GM12891 (cell line): ENCODE measurements around the gene GCC2.

Experiments
- DNase-seq: peaks from one replicate; pipeline ENCODE4 v3.0.0; 2011; ENCODE audit warnings: low spot score; ENCODE audit not compliant: insufficient read length
- FAIRE-seq: peaks from 2 replicates; lab custom pipeline; 2011; peaks lifted over from hg19 to GRCh38; lab: Jason Lieb, UNC
- PAX5 ChIP-seq: IDR thresholded peaks from 2 replicates; pipeline ENCODE4 v1.6.1; 2011; ENCODE audit warnings: low read length, moderate library complexity, mild to moderate bottlenecking; ENCODE audit not compliant: insufficient read depth, severe bottlenecking
- POLR2A ChIP-seq: IDR thresholded peaks from 2 replicates; pipeline ENCODE4 v1.6.1; 2011; ENCODE audit warnings: low read depth, low read length, control low read depth
- POLR2AphosphoS5 ChIP-seq: IDR thresholded peaks from 2 replicates; pipeline ENCODE4 v1.6.1; 2011; ENCODE audit warnings: low read depth, low read length, control low read depth
- POU2F2 ChIP-seq: IDR thresholded peaks from 2 replicates; pipeline ENCODE4 v1.6.1; 2011; ENCODE audit warnings: low read depth, mild to moderate bottlenecking, control low read depth, low read length, moderate library complexity
- SPI1 ChIP-seq: IDR thresholded peaks from 2 replicates; pipeline ENCODE4 v1.6.1; 2011; ENCODE audit warnings: low read depth, low read length, control low read depth
- TAF1 ChIP-seq: IDR thresholded peaks from 2 replicates; pipeline ENCODE4 v1.6.1; 2011; ENCODE audit warnings: low read depth, low read length, control low read depth

Gene GCC2

GRCh38 chr2:108531674-108532055 is 82.7 kb downstream of the GCC2 start:
- FAIRE-seq, result no peak
- no peak for TF ChIP-seq PAX5
- no peak for TF ChIP-seq TAF1
- no peak for TF ChIP-seq SPI1
- TF ChIP-seq POU2F2, result no peak
- TF ChIP-seq POLR2A, result no peak
- TF ChIP-seq POLR2AphosphoS5, result no peak
- DNase-seq, result no peak

- DNase-seq, result peak; percentile 85
- FAIRE-seq, result peak; percentile 92
- TF ChIP-seq POU2F2, result peak; percentile 56; the same call in 1 of the 2 replicates
- TF ChIP-seq TAF1, result peak; percentile 31; the same call in 1 of the 2 replicates
- no peak for TF ChIP-seq PAX5
- TF ChIP-seq POLR2A, result peak; percentile 74
- TF ChIP-seq POLR2AphosphoS5, result peak; percentile 77
- 0 out of 2 replicates have a peak, but pooled peaks have one; percentile 2 for TF ChIP-seq SPI1
Observed at GRCh38 chr2:108533832-108534583, 85.0 kb downstream of the GCC2 start, which contains the start of gene LIMS1. LIMS1 (plus strand) TSS chr2:108534470; CDS start chr2:108534563, 93 bp downstream.

GRCh38 chr2:108534584-108535356 is 85.8 kb downstream of the GCC2 start:
- FAIRE-seq (no peak), DNase-seq (no peak)
- 0 out of 2 replicates have a peak, but pooled peaks have one; percentile 2 for TF ChIP-seq TAF1
- no peak for TF ChIP-seq PAX5

GRCh38 chr2:108535357-108535631 is 86.3 kb downstream of the GCC2 start:
- no peak for TF ChIP-seq SPI1
- no peak for TF ChIP-seq TAF1
- no peak for TF ChIP-seq POU2F2
- TF ChIP-seq POLR2AphosphoS5, result no peak
- TF ChIP-seq PAX5, result no peak
- no peak for TF ChIP-seq POLR2A
- DNase-seq (no peak), FAIRE-seq (peak; percentile 66)

- FAIRE-seq, result no peak
- no peak for DNase-seq
- TF ChIP-seq PAX5 (no peak), TAF1 (no peak), POLR2AphosphoS5 (no peak), POU2F2 (no peak), SPI1 (no peak), POLR2A (no peak)
Observed at GRCh38 chr2:108536133-108536780, 87.3 kb downstream of the GCC2 start.

- FAIRE-seq, result no peak
- no peak for TF ChIP-seq POLR2AphosphoS5
- TF ChIP-seq TAF1, result no peak
- no peak for TF ChIP-seq PAX5
- no peak for TF ChIP-seq POLR2A
- no peak for TF ChIP-seq POU2F2
- TF ChIP-seq SPI1, result no peak
- DNase-seq, result no peak
Observed at GRCh38 chr2:108536911-108537310, 87.9 kb downstream of the GCC2 start.

- no peak for FAIRE-seq
- TF ChIP-seq SPI1 (no peak), PAX5 (no peak), POLR2A (no peak), POU2F2 (no peak), TAF1 (no peak), POLR2AphosphoS5 (no peak)
- DNase-seq, result no peak
Observed at GRCh38 chr2:108538000-108538625, 89.1 kb downstream of the GCC2 start.

GRCh38 chr2:108541451-108541850 is 92.4 kb downstream of the GCC2 start:
- DNase-seq (no peak), FAIRE-seq (no peak)

GRCh38 chr2:108542071-108542470 is 93.1 kb downstream of the GCC2 start:
- DNase-seq, result no peak
- FAIRE-seq, result no peak
- TF ChIP-seq SPI1 (no peak), POLR2A (no peak)

More at GRCh38 chr2:108541451-108541850, 92.4 kb downstream of the GCC2 start:
- no peak for TF ChIP-seq PAX5
- no peak for TF ChIP-seq SPI1
- TF ChIP-seq POLR2A, result no peak
- no peak for TF ChIP-seq POLR2AphosphoS5
